ENCODE measurements around the gene NIM1K.
"Not testable (repeated sequence)": the region's sequence is repeated elsewhere in the genome, so short reads cannot be mapped to it uniquely, and the experiment has no call there.

Gene NIM1K

DNA sequence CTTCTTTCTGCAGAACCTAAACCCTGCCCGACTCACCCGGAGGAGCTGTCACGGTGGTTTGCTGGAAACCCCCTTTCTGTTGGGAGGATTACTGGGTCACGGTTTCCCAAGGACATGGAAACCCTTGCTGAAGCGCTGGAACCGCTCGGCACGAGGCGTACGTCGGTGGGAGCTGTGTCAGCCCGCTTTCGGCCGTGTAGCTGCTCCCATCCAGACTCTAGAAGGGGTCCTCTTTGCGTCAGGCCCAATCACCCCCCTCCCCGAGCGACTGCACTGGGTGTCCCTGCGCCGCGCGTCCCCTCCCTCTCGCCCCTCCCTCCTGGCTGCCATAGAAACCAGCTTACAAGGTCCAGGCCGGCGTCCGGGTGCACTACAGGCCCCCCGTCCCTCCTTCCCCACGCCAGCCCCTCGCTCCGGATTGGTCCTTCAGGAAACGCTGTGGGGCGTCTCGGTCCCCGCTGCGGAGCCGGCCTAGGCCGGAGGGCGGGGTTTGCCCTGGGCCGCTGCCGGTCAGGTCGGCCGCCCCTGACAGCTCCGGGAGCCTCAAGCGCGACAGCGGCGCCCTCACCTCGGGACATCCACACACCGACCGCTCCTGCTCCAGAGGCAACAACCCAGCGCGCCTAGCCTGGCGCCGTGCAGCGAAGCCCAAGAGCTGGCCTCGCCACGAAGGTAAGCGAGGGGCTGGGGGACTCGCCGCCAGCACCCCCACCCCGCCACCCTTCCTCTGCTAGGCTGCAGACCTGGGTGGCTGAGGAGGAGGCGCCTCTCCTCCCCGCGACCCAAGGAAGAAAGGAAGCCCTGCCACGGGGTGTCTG is at the start of gene NIM1K:
Gene NIM1K, plus strand, starts transcription at position 486 of the 818 bp plus-strand sequence. CDS start 53,551 bp downstream, outside the sequence.
- peak; percentile 70 to 85 (median 73) for DNase-seq

DNA sequence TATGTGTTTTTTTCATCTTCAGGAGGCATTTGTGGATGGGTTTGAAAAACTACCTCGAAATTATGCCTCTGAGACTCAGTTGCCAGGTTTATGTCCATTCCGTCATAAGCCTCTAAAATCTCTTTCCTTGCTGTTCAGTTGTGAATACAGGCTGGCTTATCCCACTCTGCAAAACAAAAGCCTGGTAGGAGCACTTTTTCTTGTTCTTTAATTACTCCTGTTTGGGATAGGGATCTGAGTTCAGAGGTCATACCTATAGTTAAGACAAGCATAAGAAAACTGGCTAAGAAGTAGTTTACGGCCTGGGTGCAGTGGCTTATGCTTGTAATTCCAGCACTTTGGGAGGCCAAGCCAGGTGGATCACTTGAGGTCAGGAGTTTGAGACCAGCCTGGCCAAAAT is 47.0 kb upstream of the NIM1K start:
- no peak for DNase-seq

DNA sequence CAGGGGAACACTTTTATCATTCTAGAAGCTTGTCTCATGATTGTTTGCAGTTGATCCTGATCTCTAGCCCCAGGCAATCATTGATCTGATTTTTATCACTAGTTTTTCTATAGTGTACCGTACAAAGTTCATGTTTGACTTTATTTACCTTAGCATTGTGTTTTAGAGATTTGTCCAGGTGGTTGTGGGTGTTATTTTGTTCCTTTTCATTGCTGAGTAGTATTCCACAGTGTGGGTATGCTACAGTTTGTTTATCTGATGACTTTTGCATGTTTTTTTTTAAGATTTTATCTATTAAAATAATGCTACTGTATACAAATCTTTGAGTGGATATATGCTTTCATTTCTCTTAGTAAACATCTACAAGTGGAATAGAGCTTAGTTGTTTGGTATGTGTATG is 45.1 kb upstream of the NIM1K start:
- DNase-seq = no peak

DNA sequence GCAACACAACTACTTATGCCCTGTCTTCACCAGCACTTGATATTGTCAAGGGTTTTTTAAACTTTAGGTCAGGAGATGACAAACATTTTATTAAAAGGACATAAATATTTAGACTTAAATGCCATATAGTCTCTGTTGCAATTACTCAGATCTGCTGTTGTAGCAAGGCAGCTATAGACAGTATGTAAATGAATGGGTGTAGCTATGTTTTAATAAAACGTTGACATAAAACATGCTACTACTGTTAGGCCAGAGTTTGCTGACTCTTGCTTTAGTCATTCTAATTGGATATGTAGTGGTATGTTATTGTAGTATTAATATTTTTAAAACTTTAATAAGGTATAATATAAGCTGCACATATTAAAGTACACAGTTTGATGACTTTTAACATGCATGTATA is 43.6 kb upstream of the NIM1K start:
- no peak for DNase-seq

- DNase-seq = no peak
Observed at GRCh38 chr5:43149231-43149630, 42.8 kb upstream of the NIM1K start.

DNA sequence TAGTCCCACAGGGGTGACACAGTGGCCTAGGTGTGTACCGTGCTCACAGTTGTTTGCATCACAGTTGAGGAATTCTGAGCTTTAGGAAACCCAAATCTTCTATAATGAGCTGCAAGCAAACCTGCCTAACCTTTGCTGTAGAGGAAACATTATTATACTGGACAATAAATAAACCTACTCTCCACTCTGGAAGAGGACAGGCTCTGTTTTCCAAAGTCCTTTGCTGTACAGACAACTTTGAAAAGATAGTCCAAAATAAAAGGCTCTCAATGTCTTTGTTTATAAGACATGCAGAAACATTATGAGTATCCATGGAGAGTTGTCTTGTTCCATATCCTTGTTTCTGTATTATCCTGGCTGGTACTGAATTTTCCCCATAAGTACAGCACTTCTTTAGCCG is 42.0 kb upstream of the NIM1K start:
- DNase-seq = no peak

DNA sequence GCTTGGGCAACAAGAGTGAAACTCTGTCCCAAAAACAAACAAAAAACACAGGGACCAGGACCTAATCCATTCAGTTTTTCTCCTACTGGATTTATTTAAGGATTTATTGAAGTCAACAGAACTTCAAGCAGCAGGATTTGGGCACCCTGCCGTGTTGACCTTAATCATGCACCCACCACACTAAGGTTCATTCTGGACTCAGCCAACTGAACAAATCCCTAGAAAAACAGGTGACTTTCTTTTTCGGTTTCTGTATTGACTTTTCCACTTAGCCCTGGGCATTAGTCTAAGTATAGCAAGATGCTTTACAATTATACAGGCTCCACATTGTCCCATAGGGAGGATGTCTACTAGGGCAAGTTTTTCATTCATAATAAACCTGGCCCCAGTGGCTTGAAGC is 41.3 kb upstream of the NIM1K start:
- no peak for DNase-seq

- DNase-seq = no peak
Observed at GRCh38 chr5:43152946-43153345, 39.1 kb upstream of the NIM1K start.

GRCh38 chr5:43154469-43154868 is 37.6 kb upstream of the NIM1K start:
- no peak for DNase-seq

DNA sequence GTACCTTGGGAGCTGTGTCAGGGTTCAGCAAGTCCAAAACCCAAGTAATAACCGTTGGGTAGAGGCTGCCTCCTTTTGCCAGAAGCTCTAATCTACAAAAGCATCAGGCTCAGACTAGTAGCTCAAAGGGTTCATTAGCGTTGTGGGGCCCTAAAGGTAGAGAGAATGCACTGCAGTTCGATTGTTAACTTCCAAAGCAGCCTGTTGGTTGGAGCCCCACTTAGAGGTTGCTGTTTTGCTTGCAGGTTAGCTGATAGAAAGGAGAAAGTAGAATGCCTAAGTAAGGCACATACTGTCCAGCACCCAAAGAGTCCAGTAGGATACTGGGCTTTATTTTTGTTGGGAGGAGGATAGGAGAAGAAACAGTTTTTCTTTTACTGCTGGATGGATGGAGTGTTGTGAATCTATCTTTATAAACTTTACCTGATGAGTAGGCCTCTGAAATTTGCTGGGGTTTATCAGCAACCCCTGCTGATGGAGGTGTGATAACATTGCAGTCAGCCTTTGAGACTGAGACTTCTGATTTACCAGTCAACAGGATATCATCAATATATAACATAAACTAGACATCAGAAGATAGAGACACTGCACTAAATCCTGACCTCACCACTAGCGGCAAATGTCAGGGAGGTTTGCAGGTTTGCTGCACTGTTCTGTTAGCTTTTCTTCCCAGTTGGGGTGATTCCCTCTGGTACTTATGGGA is 36.5 kb upstream of the NIM1K start:
- DNase-seq = no peak

- DNase-seq = no peak
Observed at GRCh38 chr5:43156388-43156787, 35.6 kb upstream of the NIM1K start.

DNA sequence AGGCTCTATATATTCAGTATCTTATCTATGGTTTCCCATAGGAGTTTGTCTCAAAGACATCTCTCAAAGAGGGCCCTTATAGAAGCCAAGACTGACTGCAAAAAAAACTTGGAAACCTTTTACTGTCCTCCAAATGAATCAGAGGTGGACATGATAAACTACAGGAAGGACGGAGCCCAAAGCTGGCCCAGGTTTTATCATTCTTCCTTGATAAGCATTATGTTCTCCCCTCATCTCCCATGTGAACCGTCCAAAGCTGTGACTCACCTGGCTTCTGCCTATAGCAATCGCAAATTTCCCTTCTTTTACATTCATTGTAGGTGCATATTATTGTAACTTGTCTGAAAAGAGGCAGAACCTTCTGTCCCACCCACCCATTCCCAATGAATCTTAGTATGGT is 35.0 kb upstream of the NIM1K start:
- DNase-seq = no peak

DNA sequence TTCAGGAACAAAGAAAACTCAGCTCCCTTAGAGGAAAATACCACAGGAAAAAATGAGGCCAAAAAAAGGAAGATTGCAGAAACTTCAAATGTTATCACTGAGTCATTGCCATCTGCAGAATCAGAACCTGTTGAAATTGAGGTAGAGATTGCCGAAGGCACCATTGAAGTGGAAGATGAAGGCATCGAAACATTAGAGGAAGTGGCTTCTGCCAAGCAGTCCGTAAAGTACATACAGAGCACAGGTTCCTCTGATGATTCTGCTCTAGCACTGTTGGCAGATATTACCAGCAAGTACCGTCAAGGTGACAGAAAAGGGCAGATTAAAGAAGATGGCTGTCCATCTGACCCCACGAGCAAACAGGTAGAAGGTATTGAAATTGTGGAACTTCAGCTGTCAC is 30.8 kb upstream of the NIM1K start:
- DNase-seq = no peak

GRCh38 chr5:43164801-43165200 is 27.2 kb upstream of the NIM1K start:
- not testable (repeated sequence) for DNase-seq

DNA sequence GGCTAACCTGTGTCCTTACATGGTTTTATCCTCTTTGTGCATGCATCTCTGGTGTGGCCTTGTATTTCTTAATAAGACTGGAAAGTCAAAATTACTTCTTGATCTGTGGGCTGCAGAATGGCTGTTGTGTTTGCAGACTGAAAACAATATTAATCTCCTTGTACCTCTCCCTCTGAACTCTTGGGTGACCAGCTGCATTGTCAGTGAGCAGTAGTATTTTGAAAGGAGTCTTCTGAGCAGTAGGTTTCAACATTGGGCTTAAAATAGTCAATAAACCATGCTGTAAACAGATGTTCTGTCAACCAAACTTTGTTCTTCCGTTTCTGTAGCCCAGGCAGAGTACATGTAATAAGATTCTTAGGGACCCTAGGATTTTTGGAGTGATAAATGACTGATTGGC is 26.7 kb upstream of the NIM1K start:
- no peak for DNase-seq

DNA sequence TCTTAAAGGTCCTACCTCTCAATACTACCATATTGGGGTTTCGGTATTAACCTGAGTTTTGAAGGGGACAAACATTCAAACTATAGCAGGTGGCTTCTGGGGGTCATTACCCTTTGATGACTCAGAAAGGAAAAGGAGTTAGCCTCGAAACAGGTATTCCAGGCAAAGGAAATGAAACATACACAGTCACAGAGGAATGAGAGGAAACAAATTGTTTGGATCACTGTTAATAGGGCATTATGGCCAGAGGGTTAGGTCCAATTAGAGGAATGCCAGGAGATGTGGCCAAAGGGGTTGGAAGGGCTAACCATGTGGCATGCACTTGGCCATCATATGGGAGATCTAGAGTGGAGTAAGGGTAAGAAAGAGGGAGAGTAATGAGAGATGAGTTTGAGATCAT is 23.9 kb upstream of the NIM1K start:
- DNase-seq = no peak

GRCh38 chr5:43171451-43171850 is 20.6 kb upstream of the NIM1K start:
- no peak for DNase-seq

- no peak for DNase-seq
Observed at GRCh38 chr5:43171926-43172325, 20.1 kb upstream of the NIM1K start.

- no peak for DNase-seq
Observed at GRCh38 chr5:43172779-43173178, 19.2 kb upstream of the NIM1K start.

- DNase-seq = no peak
Observed at GRCh38 chr5:43174586-43174985, 17.4 kb upstream of the NIM1K start.

DNA sequence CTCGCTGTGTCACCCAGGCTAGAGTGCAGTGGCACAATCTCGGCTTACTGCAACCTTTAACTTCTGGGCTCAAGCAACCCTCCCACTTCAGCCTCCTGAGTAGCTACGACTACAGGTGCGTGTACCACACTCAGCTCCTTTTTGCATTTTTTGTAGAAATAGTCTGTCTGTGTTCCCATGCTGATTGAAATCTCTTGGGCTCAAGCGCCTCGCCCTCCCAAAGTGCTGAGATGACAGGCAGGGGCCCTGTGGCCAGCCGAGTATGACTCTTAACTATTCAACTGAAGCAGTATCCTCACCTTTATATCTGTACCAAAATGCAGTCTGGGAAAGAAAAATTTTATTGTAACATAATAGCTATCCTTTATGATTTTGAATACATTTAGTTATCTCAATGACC is 12.2 kb upstream of the NIM1K start:
- no peak for DNase-seq

GRCh38 chr5:43182421-43182820 is 9.6 kb upstream of the NIM1K start:
- DNase-seq = no peak

DNA sequence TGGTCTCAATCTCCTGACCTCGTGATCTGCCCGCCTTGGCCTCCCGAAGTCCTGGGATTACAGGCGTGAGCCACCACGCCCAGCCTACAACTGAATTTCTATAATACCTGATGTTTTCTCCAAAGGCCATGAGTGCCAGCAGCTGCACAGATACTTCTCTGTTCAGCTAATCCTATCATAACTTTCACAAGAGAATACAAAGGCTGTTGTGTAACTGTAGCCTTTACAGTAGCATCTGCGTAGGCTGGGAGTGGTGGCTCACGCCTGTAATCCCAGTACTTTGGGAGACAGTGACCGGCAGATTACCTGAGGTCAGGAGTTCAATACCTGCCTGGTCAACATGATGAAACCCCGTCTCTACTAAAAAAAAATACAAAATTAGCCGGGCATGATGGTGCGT is 8.9 kb upstream of the NIM1K start:
- DNase-seq = not testable (repeated sequence)

DNA sequence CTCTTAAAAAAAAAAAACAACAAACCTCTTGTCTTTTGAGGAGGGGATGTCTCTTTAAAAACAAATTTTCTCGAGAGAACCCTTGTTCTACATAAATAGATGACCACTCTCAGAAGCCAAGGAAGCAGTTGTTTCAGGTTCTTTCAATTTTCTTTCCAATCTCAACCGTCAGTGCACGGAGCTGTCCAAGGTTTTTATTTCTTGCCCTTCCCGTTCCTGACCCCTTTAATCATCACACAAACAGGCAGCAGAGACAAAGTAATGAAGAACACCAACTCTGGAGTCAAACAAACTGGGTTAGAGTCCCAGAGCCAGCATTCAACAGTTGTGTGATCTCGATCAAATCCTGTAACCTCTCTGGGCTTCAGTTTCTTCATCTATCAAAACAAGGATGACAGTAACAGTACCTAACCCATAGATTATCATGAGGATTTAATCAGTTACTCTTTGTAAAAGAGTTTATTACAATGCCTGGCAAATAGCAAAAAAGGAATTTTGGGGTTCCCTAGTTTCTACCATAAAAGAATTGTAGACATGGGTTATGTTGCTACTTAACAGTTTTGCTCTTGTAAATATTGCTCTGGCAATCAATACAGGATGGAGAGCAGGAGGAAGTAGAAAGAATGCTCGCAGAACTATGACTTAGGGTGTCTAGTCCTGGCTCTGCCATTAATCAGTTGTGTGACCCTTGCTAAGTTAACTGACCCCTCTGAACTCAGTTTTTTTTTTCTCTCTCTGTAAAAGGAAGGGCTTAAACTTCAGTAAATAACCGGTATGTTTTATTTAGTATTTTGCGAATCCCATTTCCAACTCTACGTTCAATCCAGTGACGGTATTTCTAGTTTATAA is 1.0 kb upstream of the NIM1K start:
- no peak for DNase-seq
